GM19035 (cell line): ENCODE data around the gene ELP5.

Source experiments
- ATAC-seq: cut with Tn5 transposase; IDR thresholded peaks from one replicate; pipeline ENCODE4 v1.9.1; 2021; ENCODE audit not compliant: unreplicated experiment

The ELP5 gene

DNA sequence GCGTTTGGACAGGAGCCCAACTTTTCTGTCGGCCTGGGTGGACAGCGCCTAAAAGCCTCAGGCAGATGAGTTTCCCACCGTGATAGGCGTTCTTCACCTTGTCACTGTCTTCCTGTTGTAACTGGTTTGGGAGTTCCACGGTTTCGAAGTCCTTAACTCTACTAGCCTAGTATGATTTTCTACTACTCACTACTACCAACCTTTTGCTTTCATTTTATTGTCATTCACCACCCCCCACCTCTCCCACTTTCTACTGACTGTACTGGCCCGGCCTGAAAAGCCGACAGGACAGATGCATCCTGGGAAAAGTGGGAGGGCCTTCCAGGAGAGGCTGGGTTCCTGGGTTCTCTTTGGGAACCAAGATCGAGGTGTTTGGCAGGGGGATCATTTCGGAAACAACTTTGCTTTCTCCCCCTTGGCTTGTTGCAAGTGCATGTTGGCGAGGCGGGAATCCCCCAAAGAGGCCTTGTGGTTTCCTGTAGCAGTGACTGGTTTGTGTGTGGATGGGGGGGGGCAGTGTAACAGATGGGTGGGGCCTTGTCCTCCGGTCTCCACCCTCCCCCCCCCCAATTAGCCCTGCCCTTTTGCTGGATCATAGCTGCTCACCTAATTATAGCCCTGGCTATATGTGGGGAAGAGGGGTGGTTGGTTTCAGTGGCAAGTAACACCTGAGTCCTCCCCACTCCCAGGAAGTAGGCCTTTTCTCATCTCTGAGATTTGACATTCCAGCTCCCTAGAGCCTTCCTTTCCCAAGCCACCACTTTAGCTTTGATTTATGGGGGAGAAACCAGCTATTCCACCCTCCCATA lies 56.8 kb downstream of the ELP5 start:
- no peak for ATAC-seq
